Endothelial cell of umbilical vein (primary cell): Measurements from ENCODE around the gene MYMX. TPM values are rescaled to one million over a fixed set of nuclear protein-coding genes. Genes with fewer than 3 reads are reported as not detected.

ENCODE experiments used
- BruUV-seq: library from RNA; stranded (reverse); fragments of 400-500 nt; replicated peaks from 2 replicates; lab custom pipeline; 2021; lab: Mats Ljungman, UMichigan
- CTCF ChIA-PET: fragments of 300-600, 350-600 bp; sonication (Branson Sonifier 250); formaldehyde crosslinking; loops from one replicate; lab custom pipeline; 2021; ENCODE audit warnings: antibody characterized with exemption, inconsistent platforms; lab: Charles Lee
- POLR2A ChIA-PET: fragments of 300-600, 350-600 bp; sonication (Branson Sonifier 250); formaldehyde crosslinking; loops from one replicate; lab custom pipeline; 2021; ENCODE audit warnings: antibody characterized with exemption, inconsistent platforms; lab: Charles Lee
- DNase-seq: peaks from one replicate; pipeline ENCODE4 v3.0.0-alpha.2; 2011; ENCODE audit warnings: low read depth, low spot score
- FAIRE-seq: peaks from 2 replicates; lab custom pipeline; 2011; peaks lifted over from hg19 to GRCh38; lab: Jason Lieb, UNC
- H2AFZ ChIP-seq: 2 replicates; pipeline ENCODE4 v1.6.0; 2012; ENCODE audit warnings: low read depth, low read length, control low read depth, inconsistent platforms
- H3K27ac ChIP-seq: 2 replicates; pipeline ENCODE4 v1.5.1; 2011; ENCODE audit warnings: low read depth, mild to moderate bottlenecking, control low read depth, low read length, moderate library complexity; ENCODE audit not compliant: insufficient read depth
- H3K27me3 ChIP-seq, 2 experiments: 2 replicates each; pipeline versions ENCODE4 v1.6.0 to v1.6.1; 2011; ENCODE audit warnings: low read length in 2 of 2, mixed read lengths in 1 of 2; ENCODE audit not compliant: control insufficient read depth in 2 of 2, insufficient read depth in 2 of 2
- H3K36me3 ChIP-seq, 2 experiments: 2 replicates in 1 of 2; 3 replicates in 1 of 2; pipeline ENCODE4 v1.5.1; 2011; ENCODE audit warnings: low read length in 2 of 2, mild to moderate bottlenecking in 1 of 2, moderate library complexity in 1 of 2; ENCODE audit not compliant: control insufficient read depth in 2 of 2, insufficient read depth in 2 of 2; ENCODE audit errors: extremely low read depth in 1 of 2
- H3K4me1 ChIP-seq: 3 replicates; pipeline ENCODE4 v1.5.1; 2011; ENCODE audit warnings: mild to moderate bottlenecking, low read length; ENCODE audit not compliant: control insufficient read depth, insufficient read depth; ENCODE audit errors: extremely low read depth
- H3K4me2 ChIP-seq: 2 replicates; pipeline ENCODE4 v1.6.1; 2011; ENCODE audit warnings: low read length, control low read depth, mixed read lengths; ENCODE audit not compliant: insufficient read depth
- H3K4me3 ChIP-seq, 3 experiments: fragments of 200-600 bp in 1 of 3; sonication (generic), shearing (Covaris generic) in 1 of 3; replicated peaks in 1 of 3; 2 replicates each; pipeline ENCODE4 v1.5.1; 2011 to 2016; ENCODE audit warnings: control low read depth in 3 of 3, low read length in 3 of 3, mild to moderate bottlenecking in 2 of 3, inconsistent platforms in 1 of 3, low read depth in 1 of 3, moderate library complexity in 1 of 3; ENCODE audit not compliant: insufficient read depth in 1 of 3
- H3K79me2 ChIP-seq: 2 replicates; pipeline ENCODE4 v1.6.0; 2012; ENCODE audit warnings: low read length, inconsistent platforms; ENCODE audit not compliant: control insufficient read depth, insufficient read depth
- H3K9ac ChIP-seq: replicated peaks from 2 replicates; pipeline ENCODE3; 2011; ENCODE audit warnings: low read length, control low read depth; ENCODE audit not compliant: insufficient read depth; ENCODE audit errors: extremely low read depth
- H3K9me1 ChIP-seq: replicated peaks from 3 replicates; pipeline ENCODE4 v1.6.0; 2011; ENCODE audit warnings: mild to moderate bottlenecking, low read length; ENCODE audit not compliant: control insufficient read depth, insufficient read depth; ENCODE audit errors: extremely low read depth
- H3K9me3 ChIP-seq: replicated peaks from 2 replicates; pipeline ENCODE4 v1.5.1; 2012; ENCODE audit warnings: low read length, inconsistent platforms; ENCODE audit not compliant: control insufficient read depth, insufficient read depth
- H4K20me1 ChIP-seq: replicated peaks from 2 replicates; pipeline ENCODE3; 2011; ENCODE audit warnings: mild to moderate bottlenecking, low read length; ENCODE audit not compliant: control insufficient read depth, insufficient read depth; ENCODE audit errors: extremely low read depth
- GATA2 ChIP-seq: IDR thresholded peaks from 2 replicates; pipeline ENCODE4 v1.7.0; 2011; ENCODE audit warnings: low read depth, mild to moderate bottlenecking, moderate library complexity, mixed read lengths, low read length; ENCODE audit not compliant: insufficient read length, insufficient read depth
- POLR2AphosphoS5 ChIP-seq: IDR thresholded peaks from 2 replicates; pipeline ENCODE4 v1.6.1; 2012; ENCODE audit warnings: low read depth, mild to moderate bottlenecking, control low read depth, low read length, moderate library complexity; ENCODE audit not compliant: insufficient read depth
- dilution Hi-C: fragments of 300-500 bp; cut with MboI; formaldehyde crosslinking; loops from one replicate; pipeline ENCODE4 v1.15.0; 2019; ENCODE audit warnings: low sequenced_read_pairs; ENCODE audit not compliant: extremely low pct_ligation_motif_present
- intact Hi-C: fragments of 100-400 bp; cut with micrococcal nuclease; formaldehyde crosslinking; loops from one replicate; pipeline ENCODE4 v1.10.0; 2022
- polyA plus RNA-seq, 4 experiments: library from polyadenylated mRNA; depleted of rRNA in 3 of 4; stranded (reverse) in 3 of 4; unstranded in 1 of 4; fragments of >200 nt; gene quantifications; 2 replicates each; pipeline versions ENCODE4 v1.2.1 to v1.2.3, GENCODE V29; 2011 to 2012; ENCODE audit warnings: missing spikeins in 1 of 4
- total RNA-seq: library from RNA; stranded (reverse); gene quantifications from 2 replicates; pipeline ENCODE4 v1.2.3, GENCODE V29; 2021
- TF ChIP-seq, protein P1 (sequence below): IDR thresholded peaks from 2 replicates; pipeline ENCODE4 v1.6.1; 2011; ENCODE audit not compliant: insufficient read depth, insufficient read length
- TF ChIP-seq, protein P2 (sequence below), 2 donors: IDR thresholded peaks; 1 replicate in 1 of 2; 2 replicates in 1 of 2; pipeline ENCODE4 v1.5.1; 2011; ENCODE audit warnings: low read length in 2 of 2, mild to moderate bottlenecking in 2 of 2, moderate library complexity in 2 of 2, control low read depth in 1 of 2, inconsistent platforms in 1 of 2, low read depth in 1 of 2; ENCODE audit not compliant: insufficient read depth in 1 of 2; ENCODE audit errors: extremely low read depth in 1 of 2

Gene MYMX
- total and polyA plus RNA-seq, 2 donors (not counting 3 experiments of a cell fraction or from before 2014, with no cell fraction given), result 0.18 TPM; not detected in 1

DNA sequence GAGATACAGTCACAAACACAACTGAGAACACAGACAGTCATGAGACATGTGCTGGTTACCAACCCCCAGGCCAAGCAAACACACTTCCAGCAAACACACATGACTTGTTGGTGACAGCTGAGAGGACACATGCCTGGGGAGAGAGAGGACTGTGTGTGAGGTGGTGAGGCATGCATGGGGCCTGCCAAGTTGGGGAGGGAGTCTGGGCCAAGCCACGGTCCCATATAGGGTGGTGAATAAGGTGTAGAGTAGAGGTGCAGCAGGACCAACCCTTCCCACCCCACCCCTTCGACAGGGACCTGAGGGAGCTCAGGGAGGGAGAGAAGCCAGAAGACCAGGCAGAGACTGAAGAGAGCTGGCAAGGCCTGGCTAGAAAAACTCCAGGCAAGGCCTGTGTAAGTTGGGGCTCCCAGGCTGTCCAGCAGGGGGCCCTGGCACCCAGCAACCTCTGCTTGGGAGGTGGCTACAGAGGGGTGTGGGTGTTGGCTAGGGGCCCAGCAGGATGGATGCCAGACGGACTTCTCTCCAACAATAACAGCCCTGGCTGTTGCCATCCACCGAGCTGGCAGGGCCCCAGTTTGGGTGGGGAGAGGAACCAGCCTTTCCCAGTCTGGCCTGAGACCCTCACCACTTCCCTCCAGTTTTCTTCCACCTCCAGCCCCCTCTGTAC, 4.7 kb downstream of the MYMX start:
- peak; percentile 96 for FAIRE-seq
- peak; percentile 95 for DNase-seq
- no peaks in the 10 kb centered on the region for H4K20me1 ChIP-seq
- no peaks in the 10 kb centered on the region for H3K9me3 ChIP-seq
- H3K9ac ChIP-seq, result peak overlapping the region; percentile 72
- CTCF ChIA-PET, result interaction anchor here (0.5 to 9.2 kb wide), 18 partner anchors 8 to 140 kb away, joined by 3 to 91 read pairs (median 5); partner anchors contain the start of genes HSP90AB1 and SPATS1
- intact Hi-C loops (loop anchor here (1.0 to 2.0 kb wide), 5 partner anchors 13 to 49 kb away; partner anchors contain the start of gene SLC35B2), dilution Hi-C loops (no loop called here)
- TF ChIP-seq, protein P1, sequence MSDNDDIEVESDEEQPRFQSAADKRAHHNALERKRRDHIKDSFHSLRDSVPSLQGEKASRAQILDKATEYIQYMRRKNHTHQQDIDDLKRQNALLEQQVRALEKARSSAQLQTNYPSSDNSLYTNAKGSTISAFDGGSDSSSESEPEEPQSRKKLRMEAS, result no peak
- TF ChIP-seq, protein P2, sequence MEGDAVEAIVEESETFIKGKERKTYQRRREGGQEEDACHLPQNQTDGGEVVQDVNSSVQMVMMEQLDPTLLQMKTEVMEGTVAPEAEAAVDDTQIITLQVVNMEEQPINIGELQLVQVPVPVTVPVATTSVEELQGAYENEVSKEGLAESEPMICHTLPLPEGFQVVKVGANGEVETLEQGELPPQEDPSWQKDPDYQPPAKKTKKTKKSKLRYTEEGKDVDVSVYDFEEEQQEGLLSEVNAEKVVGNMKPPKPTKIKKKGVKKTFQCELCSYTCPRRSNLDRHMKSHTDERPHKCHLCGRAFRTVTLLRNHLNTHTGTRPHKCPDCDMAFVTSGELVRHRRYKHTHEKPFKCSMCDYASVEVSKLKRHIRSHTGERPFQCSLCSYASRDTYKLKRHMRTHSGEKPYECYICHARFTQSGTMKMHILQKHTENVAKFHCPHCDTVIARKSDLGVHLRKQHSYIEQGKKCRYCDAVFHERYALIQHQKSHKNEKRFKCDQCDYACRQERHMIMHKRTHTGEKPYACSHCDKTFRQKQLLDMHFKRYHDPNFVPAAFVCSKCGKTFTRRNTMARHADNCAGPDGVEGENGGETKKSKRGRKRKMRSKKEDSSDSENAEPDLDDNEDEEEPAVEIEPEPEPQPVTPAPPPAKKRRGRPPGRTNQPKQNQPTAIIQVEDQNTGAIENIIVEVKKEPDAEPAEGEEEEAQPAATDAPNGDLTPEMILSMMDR (IDR thresholded peaks at IDR 0.05; ENCODE audit: extremely low read depth in 1 of 2, insufficient read depth in 1 of 2, low read depth in 1 of 2, low read length in 2 of 2), result peak; percentile 89 to 98
- TF ChIP-seq POLR2AphosphoS5, result peak; percentile 92
- peak; percentile 24 for TF ChIP-seq GATA2
- no peaks in the 10 kb centered on the region for H3K36me3 ChIP-seq
- peak overlapping the region; percentile 78 for H3K4me2 ChIP-seq
- no peak overlapping the region for H2AFZ ChIP-seq
- H3K9me1 ChIP-seq, result no peaks in the 10 kb centered on the region
- BruUV-seq, result no TSS peak
- peak overlapping the region in 1 of 3 experiments; percentile 30 for H3K4me3 ChIP-seq
- H3K27me3 ChIP-seq, result no peaks in the 10 kb centered on the region
- POLR2A ChIA-PET, result interaction anchor here (0.6 to 5.3 kb wide), 5 partner anchors 9 to 48 kb away, joined by 3 to 34 read pairs (median 6); partner anchors contain the start of gene HSP90AB1
- peaks cover 54% of the 10 kb centered on the region for H3K79me2 ChIP-seq
- peaks cover 61% of the 10 kb centered on the region for H3K4me1 ChIP-seq
- H3K27ac ChIP-seq, result peak overlapping the region; percentile 97
